OCI-LY3 (cell line): ENCODE measurements around the gene TRIM8.

Experiments used
- EZH2phosphoT487 ChIP-seq: fragments of 200-600 bp; shearing (Covaris generic); IDR thresholded peaks from 2 replicates; pipeline ENCODE4 v1.6.1; 2018; ENCODE audit warnings: antibody characterized with exemption, mixed run types, low read depth
- TF ChIP-seq, protein P1 (sequence below): fragments of 200-600, 300-600 bp; sonication (generic); IDR thresholded peaks from 2 replicates; pipeline ENCODE4 v1.5.1; 2014; ENCODE audit warnings: antibody characterized with exemption, low read length, low read depth

- TF ChIP-seq EZH2phosphoT487, result no peak
- TF ChIP-seq, protein P1, sequence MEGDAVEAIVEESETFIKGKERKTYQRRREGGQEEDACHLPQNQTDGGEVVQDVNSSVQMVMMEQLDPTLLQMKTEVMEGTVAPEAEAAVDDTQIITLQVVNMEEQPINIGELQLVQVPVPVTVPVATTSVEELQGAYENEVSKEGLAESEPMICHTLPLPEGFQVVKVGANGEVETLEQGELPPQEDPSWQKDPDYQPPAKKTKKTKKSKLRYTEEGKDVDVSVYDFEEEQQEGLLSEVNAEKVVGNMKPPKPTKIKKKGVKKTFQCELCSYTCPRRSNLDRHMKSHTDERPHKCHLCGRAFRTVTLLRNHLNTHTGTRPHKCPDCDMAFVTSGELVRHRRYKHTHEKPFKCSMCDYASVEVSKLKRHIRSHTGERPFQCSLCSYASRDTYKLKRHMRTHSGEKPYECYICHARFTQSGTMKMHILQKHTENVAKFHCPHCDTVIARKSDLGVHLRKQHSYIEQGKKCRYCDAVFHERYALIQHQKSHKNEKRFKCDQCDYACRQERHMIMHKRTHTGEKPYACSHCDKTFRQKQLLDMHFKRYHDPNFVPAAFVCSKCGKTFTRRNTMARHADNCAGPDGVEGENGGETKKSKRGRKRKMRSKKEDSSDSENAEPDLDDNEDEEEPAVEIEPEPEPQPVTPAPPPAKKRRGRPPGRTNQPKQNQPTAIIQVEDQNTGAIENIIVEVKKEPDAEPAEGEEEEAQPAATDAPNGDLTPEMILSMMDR, result no peak
These were observed 17.0 kb upstream of the TRIM8 start for GRCh38 chr10:102627291-102627735.
